ENCODE results near the gene EXD3.

The EXD3 gene

DNA sequence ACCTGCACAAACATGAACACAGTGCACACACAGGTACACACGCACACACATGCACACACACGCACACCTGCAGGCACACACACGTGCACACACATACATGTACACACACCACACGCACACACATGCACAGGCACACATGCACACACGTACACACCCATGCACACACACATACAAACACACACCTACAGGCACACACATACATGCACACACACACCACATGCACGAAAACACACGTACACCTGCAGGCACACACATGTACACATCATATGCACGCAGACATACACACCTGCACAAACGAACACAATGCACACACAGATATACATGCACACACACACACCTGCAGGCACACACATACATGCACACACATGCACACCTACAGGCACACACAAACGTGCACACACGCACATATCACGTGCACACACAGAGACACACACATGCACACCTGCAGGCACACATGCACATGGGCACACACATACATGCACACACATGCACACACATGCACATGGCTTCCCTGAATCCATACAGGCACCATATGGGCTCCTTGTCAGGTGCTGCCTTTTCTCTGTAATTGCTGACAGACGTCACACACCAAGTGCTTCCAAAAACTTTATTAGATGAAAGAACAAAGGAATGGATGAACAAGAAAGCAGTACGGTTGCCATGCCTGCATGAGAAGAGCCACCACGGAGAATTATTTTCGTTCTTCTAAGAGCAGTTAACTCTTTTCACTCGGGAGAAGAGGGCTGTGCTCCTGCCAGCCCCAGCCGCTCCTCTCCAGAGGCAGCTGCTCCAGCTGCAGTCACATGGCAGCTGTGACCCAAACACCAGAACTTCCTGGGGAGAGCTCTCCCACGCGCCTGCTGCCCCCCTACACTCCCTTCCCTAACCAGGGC is 57.2 kb downstream of the EXD3 start:
- no peak for DNase-seq (ENCODE audit: low read depth)

- no peak for DNase-seq (ENCODE audit: low read depth)
These were observed 57.9 kb downstream of the EXD3 start for GRCh38 chr9:137365056-137365455.

DNA sequence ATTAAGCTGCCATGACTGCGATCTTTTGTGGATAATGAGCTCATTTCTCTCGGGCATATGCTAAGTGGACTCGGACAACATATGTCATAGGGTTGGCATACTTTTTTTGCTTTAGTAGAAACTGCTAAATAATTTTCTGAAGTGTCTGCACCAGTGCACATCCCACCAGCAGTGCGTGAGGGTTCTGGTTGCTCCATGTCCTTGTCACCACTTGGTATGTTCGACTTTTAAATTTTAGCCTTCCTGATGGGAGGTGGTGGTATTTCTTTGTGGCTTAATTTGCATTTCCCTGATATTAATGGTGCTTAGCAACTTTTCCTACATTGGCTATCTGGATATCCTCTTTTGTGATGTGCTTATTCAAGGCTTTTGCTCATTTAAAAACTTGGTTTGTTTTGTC is 63.1 kb downstream of the EXD3 start:
- DNase-seq (ENCODE audit: low read depth): no peak

- no peak for DNase-seq (ENCODE audit: low read depth)
These were observed 64.8 kb downstream of the EXD3 start for GRCh38 chr9:137358126-137358525.

GRCh38 chr9:137357166-137357565 is 65.8 kb downstream of the EXD3 start:
- DNase-seq (ENCODE audit: low read depth): no peak

- no peak for DNase-seq (ENCODE audit: low read depth)
These were observed 67.1 kb downstream of the EXD3 start for GRCh38 chr9:137355761-137356365.

GRCh38 chr9:137354845-137355760 is 67.9 kb downstream of the EXD3 start:
- no peak for DNase-seq (ENCODE audit: low read depth)

DNA sequence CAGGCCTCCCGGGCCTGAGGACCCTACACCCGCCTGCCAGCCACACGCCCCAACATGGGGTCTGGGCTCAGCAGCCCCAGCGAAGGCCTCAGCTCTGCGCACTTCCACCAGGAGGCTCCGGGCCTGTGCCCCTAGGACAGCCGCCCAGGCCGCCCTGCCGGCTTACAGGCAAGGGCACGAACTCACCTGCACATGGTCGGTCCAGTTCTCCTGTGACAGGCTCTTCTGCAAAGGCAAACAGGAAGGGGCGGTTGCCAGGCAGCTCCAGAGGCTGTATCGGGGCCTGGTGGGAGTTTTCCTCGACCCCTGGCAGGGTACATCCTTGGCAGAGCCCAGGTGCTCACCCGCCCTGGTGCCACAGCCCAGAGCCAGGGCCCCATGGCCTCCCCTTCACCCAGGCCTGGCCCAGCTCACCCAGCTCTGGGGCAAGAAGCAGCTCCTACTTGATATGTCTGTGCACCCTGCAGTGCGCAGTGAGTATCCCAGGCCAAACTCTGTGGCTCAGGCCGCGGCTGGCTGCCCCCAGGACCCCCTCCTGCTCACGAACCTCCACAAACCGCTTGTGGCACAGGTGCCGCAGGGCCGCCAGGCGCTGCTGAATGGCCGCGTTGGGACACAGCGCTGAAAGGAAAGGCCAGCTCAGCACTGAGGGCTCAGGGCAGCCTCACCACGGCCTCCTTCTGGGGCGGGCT is 68.7 kb downstream of the EXD3 start:
- no peak for DNase-seq (ENCODE audit: low read depth)

DNA sequence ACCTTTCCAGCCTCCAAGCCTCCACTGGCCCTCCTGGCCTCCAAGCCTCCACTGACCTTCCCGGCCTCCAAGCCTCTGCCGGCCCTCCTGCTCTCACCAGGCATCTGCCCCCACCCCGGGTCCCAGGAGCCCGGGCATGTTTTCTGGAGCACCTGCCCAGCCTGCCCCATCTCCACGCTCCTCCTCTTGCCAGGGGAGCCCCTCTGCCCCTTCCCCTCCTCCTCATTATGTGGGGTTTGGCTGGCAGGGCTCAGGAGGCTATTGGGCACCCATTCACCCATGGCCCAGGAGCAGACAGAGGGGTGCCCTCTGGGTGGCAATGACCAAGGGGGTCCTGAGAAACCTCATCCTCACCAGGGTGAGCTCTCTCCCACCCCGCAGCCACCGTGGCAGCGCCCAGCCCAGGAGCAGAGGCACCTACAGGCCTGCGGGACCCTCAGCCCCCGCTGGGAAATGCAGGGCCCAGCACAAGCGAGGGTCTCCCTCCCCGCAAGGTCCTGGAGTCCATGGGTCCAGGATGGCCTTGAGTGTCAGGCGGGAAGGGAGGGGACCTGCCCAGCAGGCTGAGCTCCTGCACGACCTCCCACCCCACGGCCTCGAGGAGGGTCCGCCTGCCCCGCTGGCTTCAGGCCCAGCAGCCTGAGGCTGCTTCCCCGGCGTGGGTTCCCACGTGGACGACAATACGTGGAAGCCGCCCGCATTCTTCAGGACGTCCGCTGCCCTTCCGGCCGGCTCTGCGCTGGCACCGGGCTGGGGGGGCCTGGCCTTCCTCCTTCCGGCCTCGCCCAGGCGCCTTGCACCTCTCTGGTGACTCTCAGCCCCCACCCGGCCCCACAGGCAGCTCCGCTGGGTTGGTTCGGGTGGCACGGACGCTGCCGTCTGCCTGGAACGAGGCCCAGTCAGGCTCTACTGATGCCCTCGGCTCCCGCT is 69.5 kb downstream of the EXD3 start:
- no peak for DNase-seq (ENCODE audit: low read depth)

GRCh38 chr9:137352511-137353222 is 70.3 kb downstream of the EXD3 start:
- DNase-seq (ENCODE audit: low read depth): no peak

DNA sequence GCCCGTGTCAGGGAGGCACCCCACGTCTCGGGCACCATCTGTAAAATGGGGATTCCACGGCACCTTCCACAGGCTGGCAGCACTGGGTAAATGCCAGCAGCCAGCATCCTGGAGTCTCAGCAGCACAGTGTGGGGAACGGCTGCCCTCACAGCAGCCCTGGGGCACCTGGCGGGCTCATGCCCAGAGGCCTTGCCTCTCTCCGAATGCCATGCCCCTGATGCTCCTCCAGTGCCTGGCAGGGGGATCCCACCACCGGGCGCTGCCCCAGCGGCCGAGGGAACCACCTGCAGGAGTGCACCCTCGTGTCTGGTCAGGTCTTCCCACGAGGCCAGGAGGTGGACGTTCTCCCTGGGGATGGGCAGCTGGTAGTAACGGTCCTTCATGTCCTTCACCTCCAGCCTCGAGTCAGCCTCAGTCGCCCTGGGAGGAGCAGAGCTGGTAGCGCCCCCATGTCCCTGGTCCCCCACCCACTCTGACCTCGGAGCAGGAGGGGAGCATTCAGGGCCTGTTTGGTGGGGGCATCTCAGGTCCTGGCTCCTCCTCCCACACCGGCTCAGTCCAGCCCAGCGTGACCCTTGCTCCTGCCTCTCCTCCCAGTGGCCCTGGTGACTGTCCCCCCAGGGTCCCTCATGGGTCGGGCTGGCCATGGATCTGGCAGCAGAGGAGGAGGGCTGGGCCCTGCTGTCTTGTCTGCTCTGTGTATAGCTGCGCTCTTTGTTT is 71.0 kb downstream of the EXD3 start:
- DNase-seq (ENCODE audit: low read depth): no peak

DNA sequence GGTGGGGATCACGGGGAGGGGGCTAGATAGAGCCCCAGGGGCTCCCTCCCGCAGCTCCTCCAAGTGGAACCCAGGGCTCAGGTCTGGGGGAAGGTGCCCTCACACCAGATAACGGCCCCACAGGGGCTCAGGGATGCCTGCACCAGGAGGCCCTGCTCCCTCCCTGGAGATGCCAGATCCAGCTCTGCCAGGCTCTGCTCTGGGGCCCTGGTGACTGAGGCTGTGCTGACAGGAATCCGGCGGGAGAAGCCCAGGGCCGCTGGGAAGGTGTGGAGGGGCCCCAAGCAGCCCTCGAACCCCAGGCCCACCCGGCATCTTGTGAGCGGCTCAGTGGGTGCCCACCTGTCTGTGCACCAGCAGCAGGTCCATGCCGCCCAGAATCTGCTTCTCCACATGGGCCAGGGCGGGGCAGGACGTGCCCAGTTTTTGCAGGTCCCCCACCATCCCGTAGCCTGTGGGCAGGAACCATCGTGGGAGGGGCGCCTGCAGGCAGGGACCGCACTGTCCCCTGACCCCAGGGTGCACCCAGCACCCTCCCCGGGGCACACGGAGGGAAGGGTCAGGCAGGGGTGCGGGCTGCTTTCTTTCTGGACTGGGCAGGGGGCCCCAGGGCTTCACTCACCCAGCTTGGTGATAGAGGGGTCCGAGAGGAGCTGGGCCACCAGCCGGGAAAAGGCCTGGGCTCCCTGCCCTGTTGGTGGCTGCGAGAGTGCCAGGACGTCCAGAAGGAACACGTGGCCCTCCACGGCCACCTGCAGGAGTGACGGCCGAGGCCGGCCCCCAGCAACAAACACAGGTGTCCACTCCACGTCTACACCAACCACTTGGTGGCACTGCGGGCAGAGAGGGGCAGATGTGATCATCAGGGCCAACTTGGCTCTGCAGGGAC is 72.0 kb downstream of the EXD3 start:
- DNase-seq (ENCODE audit: low read depth): no peak

GRCh38 chr9:137349471-137350033 is 73.4 kb downstream of the EXD3 start:
- no peak for DNase-seq (ENCODE audit: low read depth)

DNA sequence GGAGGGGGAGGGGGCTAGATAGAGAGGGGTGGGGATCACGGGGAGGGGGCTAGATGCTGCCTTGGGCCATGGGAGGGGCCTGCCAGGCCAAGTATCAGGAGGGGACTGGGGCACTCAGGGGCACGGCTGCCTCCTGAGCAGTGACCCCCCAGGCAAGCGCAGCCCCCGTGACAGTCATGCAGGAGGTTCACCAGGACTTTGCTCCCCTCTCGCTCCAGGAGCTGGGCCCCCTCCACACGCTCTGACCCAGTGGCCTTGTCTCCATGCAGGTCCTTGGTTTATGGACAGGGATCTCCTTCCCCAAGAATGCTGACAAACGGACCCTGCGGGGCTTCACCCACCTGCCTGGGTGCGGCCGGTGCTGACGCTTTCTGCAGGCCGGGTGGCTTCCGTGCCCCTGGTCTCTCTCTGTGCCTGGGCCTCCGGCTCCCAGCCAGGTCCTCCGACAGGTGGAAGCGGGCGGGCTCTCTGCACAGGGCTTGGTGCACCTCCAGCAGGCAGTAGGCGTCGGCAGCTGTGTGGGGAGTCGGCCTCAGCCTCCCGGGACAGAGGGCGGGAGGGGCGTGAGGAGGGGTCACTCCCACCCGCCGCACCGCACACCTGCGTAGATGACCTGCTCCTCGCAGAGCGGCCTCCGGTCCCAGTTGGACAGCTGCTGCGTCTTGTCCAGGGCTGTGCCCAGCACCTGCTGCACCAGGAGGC is 74.0 kb downstream of the EXD3 start:
- DNase-seq (ENCODE audit: low read depth): no peak

- no peak for DNase-seq (ENCODE audit: low read depth)
These were observed 75.0 kb downstream of the EXD3 start for GRCh38 chr9:137347928-137348327.

DNA sequence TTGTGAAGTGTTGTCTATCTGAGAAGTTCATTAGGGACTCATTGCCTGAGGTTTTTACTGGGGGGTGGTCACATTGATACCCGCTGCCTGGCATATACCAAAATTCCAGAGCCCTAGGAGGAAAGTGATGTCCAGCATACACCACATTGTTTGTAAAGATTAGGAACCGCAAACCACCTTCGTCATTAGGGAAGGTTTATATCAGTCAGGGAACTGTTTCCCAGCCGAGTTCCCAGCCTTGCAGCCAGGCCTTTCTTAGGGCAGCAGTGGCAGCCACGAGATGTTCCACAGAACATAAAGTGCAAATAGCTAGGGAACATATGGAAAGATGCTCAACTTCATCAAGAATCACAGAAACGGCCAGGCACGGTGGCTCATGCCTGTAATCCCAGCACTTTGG is 80.5 kb downstream of the EXD3 start:
- DNase-seq (ENCODE audit: low read depth): no peak

DNA sequence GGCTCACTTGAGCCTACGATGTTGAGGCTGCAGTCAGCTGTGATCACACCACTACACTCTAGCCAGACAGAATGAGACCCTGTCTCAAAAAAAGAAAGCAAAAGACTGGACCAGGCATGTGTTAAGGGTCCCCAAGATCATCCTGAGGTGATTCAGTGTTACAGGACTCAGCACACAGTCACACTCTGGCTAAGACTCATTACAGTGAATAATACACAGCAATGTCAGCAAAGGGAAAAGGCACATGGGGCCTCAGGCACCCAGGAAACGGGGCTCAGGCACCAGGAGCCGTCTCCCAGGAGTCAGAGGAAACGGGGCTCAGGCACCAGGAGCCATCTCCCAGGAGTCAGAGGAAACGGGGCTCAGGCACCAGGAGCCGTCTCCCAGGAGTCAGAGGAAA is 81.7 kb downstream of the EXD3 start:
- no peak for DNase-seq (ENCODE audit: low read depth)

Data from T follicular helper cell (primary cell).